ENCODE data around the gene ARL6IP6. TPM values are rescaled to one million over a fixed set of nuclear protein-coding genes. Genes with fewer than 3 reads are reported as not detected.
"Not testable (repeated sequence)": the region's sequence is repeated elsewhere in the genome, so short reads cannot be mapped to it uniquely, and the experiment has no call there.

Gene ARL6IP6
- total RNA-seq, 4 donors from 2014 or later: 6.5 to 20.2 (median 12.8) TPM

- TF ChIP-seq EP300 (IDR thresholded peaks at IDR 0.05): no peak
- TF ChIP-seq POLR2A (IDR thresholded peaks at IDR 0.05; ENCODE audit: low read depth): no peak
- no peak for TF ChIP-seq POLR2AphosphoS5 (IDR thresholded peaks at IDR 0.05)
- TF ChIP-seq, protein P1, sequence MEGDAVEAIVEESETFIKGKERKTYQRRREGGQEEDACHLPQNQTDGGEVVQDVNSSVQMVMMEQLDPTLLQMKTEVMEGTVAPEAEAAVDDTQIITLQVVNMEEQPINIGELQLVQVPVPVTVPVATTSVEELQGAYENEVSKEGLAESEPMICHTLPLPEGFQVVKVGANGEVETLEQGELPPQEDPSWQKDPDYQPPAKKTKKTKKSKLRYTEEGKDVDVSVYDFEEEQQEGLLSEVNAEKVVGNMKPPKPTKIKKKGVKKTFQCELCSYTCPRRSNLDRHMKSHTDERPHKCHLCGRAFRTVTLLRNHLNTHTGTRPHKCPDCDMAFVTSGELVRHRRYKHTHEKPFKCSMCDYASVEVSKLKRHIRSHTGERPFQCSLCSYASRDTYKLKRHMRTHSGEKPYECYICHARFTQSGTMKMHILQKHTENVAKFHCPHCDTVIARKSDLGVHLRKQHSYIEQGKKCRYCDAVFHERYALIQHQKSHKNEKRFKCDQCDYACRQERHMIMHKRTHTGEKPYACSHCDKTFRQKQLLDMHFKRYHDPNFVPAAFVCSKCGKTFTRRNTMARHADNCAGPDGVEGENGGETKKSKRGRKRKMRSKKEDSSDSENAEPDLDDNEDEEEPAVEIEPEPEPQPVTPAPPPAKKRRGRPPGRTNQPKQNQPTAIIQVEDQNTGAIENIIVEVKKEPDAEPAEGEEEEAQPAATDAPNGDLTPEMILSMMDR (IDR thresholded peaks at IDR 0.05): no peak
- H3K27ac ChIP-seq (replicated peaks in 1 of 4): no peak overlapping the region
- H3K9me3 ChIP-seq: no peaks in the 10 kb centered on the region
- H3K36me3 ChIP-seq: peaks cover 0 to 34% (median 11%) of the 10 kb centered on the region in 4 donors
- no peak overlapping the region for H3K4me3 ChIP-seq
- WGBS: 82% methylated on average over 4 of the region's 4 CpGs
- H3K4me1 ChIP-seq: peaks cover 0 to 3% (median 0%) of the 10 kb centered on the region in 4 donors
- H3K27me3 ChIP-seq: no peaks in the 10 kb centered on the region
- intact Hi-C loops (cut with DNase I): no loop called here
- DNase-seq (ENCODE audit: extremely low spot score): no peak
Measured at GRCh38 chr2:152761214-152761613, 42.8 kb downstream of the ARL6IP6 start.

DNA sequence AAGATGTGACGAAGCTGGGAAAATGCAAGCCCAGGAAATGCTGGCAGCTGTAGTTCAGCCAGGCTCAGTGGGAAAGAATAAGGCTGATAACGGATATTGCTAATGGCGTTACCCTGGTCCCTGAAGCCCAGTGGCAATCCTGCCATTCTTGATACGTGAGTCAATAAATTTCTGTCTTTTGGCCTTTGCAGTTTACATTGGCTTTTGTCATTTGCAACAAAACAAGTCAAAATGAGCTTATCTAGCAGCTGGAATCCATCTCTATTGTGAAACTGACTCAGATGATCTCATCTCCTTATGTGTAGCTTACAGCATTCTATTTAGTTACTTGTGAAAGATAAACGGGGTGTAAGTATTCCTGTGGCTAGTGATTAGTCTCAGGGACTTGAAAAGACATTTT is 43.8 kb downstream of the ARL6IP6 start:
- no peak for DNase-seq (ENCODE audit: extremely low spot score)
- intact Hi-C loops (cut with DNase I): no loop called here
- Histone ChIP-seq H3K9me3 (no peaks in the 10 kb centered on the region), H3K36me3 (peaks cover 0 to 30% (median 9%) of the 10 kb centered on the region in 4 donors), H3K4me1 (peaks cover 0 to 11% (median 7%) of the 10 kb centered on the region in 4 donors), H3K27me3 (no peaks in the 10 kb centered on the region), H3K27ac (replicated peaks in 1 of 4) (peak overlapping the region in 2 of 4 donors; percentile 18 to 27), H3K4me3 (no peak overlapping the region)
- WGBS: 77% methylated on average over 5 of the region's 5 CpGs
- TF ChIP-seq, protein P1 (IDR thresholded peaks at IDR 0.05): no peak
- TF ChIP-seq EP300 (IDR thresholded peaks at IDR 0.05): no peak
- peak in 1 of 2 donors; percentile 61 for TF ChIP-seq POLR2AphosphoS5 (IDR thresholded peaks at IDR 0.05)
- no peak for TF ChIP-seq POLR2A (IDR thresholded peaks at IDR 0.05; ENCODE audit: low read depth)

- H3K9me3 ChIP-seq; H3K27ac ChIP-seq (replicated peaks in 1 of 4); intact Hi-C loops (cut with DNase I); DNase-seq (ENCODE audit: extremely low spot score); H3K27me3 ChIP-seq; H3K4me3 ChIP-seq: not testable (repeated sequence)
- H3K4me1 ChIP-seq: peaks cover 0 to 11% (median 8%) of the 10 kb centered on the region in 4 donors
- H3K36me3 ChIP-seq: peaks cover 0 to 30% (median 7%) of the 10 kb centered on the region in 4 donors
- 93% methylated on average over 4 of the region's 4 CpGs for WGBS
Measured at GRCh38 chr2:152763208-152763607, 44.8 kb downstream of the ARL6IP6 start.

DNA sequence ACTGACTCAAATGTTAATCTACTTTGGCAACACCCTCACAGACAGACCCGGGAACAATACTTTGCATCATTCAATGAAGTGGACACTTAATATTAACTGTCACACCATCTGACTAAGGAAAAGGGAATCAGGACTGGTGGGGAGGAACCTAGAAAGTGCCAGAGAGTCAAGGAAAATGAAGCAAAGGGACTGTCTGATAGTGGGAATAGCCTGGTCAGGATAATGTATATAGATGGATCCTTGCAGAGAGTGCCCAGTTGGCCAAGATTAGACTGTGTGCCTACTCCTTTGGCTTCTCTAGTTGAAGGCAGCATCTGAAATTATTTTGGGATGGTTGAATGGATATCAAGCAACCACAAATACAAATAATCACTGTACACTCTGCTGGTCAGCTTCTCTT is 45.2 kb downstream of the ARL6IP6 start:
- WGBS: 89% methylated on average over 1 of the region's 1 CpG

GRCh38 chr2:152766928-152767327 is 48.5 kb downstream of the ARL6IP6 start:
- DNase-seq (ENCODE audit: extremely low spot score): no peak
- TF ChIP-seq POLR2AphosphoS5 (IDR thresholded peaks at IDR 0.05) (no peak), EP300 (IDR thresholded peaks at IDR 0.05) (no peak), POLR2A (IDR thresholded peaks at IDR 0.05; ENCODE audit: low read depth) (no peak)
- TF ChIP-seq, protein P1 (IDR thresholded peaks at IDR 0.05): no peak
- H3K4me3 ChIP-seq: no peak overlapping the region
- no peaks in the 10 kb centered on the region for H3K9me3 ChIP-seq
- no peak overlapping the region for H3K27ac ChIP-seq (replicated peaks in 1 of 4)
- WGBS: 50% methylated on average over 1 of the region's 1 CpG
- peaks cover 0 to 11% (median 8%) of the 10 kb centered on the region in 4 donors for H3K4me1 ChIP-seq
- no peaks in the 10 kb centered on the region for H3K27me3 ChIP-seq
- H3K36me3 ChIP-seq: peaks cover 0 to 15% (median 4%) of the 10 kb centered on the region in 4 donors
- intact Hi-C loops (cut with DNase I): no loop called here

More for the DNA sequence above, 45.2 kb downstream of the ARL6IP6 start:
- TF ChIP-seq EP300 (IDR thresholded peaks at IDR 0.05): no peak
- TF ChIP-seq, protein P1 (IDR thresholded peaks at IDR 0.05): no peak
- TF ChIP-seq POLR2AphosphoS5 (IDR thresholded peaks at IDR 0.05): no peak
- no peak for TF ChIP-seq POLR2A (IDR thresholded peaks at IDR 0.05; ENCODE audit: low read depth)
- H3K9me3 ChIP-seq: no peaks in the 10 kb centered on the region
- peaks cover 0 to 11% (median 8%) of the 10 kb centered on the region in 4 donors for H3K4me1 ChIP-seq
- intact Hi-C loops (cut with DNase I): no loop called here
- no peak for DNase-seq (ENCODE audit: extremely low spot score)
- H3K27ac ChIP-seq (replicated peaks in 1 of 4): no peak overlapping the region
- no peaks in the 10 kb centered on the region for H3K27me3 ChIP-seq
- H3K36me3 ChIP-seq: peaks cover 0 to 26% (median 7%) of the 10 kb centered on the region in 4 donors
- H3K4me3 ChIP-seq: no peak overlapping the region

Measured in esophagus muscularis mucosa (tissue), 4 donors.